DMS79 (cell line): ENCODE results near the gene NOL3.
A peak's percentile ranks its signal among the peaks of the same experiment; 100 is the strongest.

Source experiments
- DNase-seq: peaks from one replicate; lab custom pipeline; 2025; lab: John Stamatoyannopoulos, UW

NOL3 gene

GRCh38 chr16:67155295-67156142 is 14.8 kb upstream of the NOL3 start:
- no peak for DNase-seq

DNA sequence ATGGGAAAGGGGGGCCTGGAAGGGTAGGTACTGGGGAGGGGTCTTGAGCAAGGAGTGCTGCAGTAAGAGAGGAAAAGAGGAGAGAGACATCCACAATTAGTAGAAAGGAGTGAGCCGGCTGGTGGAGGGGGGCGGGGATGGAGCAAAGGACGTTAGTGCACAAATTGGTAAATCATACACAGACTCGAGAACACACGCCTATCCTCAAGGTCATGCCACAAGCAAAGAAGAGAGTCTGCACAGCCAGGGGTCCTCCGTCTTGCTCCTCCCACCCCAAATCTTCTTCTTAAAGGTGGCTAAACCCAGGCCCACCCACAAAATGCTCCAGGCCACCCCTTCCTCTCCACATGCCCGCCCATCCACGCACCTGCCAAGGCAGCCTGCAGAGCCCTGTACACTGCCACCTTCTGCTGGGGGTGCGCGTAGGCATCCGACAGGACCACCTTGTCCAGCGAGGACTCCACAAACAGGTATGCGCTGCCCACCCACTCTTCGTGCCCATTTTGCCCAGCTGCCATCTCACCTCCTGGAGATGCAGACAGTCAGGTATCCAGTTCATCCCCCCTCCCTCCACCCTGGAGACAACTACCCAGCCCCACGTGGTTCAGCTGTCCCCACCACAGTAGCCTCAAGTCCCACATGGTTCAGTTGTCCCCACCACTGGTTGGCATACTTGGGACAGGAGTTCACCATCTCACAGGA is 14.0 kb upstream of the NOL3 start:
- no peak for DNase-seq

DNA sequence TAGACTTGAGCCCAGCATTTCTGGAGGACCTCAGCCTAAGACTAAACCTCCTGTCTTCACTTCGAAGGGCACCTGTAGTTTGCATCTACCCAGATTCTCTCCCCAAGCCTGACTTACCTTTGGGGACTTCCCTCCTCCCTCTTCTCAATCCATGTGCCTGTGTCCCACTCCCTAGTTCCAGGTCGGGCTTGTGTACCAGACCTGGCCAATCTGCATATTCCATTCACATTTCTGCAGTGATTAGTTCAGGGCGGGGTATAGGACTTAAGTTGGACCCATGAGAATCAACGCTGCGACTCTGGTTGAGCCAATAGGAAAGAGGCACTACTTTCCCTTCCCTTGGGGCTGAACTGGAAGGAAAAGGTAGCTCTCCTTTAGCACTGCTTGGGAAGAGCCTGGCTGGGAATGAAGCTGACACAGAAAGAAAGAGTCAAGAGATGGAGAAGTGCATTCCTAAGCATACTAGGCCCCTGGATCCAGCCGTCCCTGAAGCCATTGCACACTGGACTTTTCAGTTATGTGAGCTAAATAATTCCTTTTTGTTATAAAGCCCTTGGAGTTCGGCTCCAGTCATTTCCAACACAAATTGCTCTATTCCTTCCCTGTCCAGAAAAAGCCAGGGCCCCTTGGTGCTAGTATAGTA is 13.1 kb upstream of the NOL3 start:
- no peak for DNase-seq

DNA sequence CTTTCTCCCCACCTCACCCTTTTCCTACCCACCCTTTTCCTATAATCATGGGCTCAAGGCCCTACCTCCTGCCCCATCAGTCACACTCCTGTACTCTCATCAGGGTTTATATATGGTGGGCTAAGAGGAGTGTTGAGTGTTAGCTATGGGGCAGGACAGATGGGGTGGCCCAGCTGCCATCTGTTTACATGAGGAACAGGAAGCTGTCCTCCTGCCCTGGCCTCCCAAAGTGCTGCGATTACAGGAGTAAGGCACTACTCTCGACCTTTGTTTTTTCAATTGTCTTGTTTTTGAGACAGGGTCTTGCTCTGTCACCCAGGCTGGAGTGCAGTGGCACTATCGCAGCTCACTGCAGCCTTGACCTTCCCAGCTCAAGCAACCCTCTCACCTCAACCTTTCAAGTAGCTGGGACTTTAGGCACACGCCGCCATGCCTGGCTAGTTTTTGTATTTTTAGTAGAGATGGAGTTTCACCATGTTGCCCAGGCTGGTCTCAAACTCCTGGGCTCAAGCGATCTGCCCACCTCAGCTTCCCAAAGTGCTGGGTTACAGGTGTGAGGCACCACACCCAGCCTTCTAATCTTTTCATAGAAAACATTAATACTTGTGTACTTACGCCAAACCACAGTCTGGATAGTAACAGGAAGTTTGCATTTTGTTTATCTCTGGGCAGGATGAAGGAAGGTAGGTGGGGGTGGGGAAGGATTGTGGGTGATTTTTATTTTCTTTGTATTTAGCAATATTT is 12.3 kb upstream of the NOL3 start:
- no peak for DNase-seq

GRCh38 chr16:67158637-67159600 is 11.4 kb upstream of the NOL3 start:
- DNase-seq, result no peak

DNA sequence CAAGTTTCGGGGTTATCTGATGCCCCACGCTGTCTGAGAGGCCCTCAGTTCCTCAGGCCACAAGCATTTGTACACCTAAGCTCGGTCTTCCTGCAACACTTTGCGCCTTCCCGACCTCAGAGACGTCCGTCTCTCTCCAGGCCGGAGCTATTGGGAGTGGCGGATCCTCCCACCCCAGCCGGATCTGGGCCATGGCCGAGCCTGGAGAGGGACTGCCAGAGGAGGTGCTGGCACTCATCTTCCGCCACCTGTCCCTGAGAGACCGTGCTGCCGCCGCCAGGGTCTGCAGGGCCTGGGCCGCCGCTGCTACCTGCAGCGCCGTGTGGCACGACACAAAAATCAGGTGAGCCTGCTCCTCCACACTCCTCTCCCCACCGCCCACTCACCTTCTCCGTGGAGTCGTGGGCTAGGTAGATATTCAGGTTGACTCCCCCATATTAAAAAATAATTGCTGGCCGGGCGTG is 8.7 kb upstream of the NOL3 start:
- no peak for DNase-seq

DNA sequence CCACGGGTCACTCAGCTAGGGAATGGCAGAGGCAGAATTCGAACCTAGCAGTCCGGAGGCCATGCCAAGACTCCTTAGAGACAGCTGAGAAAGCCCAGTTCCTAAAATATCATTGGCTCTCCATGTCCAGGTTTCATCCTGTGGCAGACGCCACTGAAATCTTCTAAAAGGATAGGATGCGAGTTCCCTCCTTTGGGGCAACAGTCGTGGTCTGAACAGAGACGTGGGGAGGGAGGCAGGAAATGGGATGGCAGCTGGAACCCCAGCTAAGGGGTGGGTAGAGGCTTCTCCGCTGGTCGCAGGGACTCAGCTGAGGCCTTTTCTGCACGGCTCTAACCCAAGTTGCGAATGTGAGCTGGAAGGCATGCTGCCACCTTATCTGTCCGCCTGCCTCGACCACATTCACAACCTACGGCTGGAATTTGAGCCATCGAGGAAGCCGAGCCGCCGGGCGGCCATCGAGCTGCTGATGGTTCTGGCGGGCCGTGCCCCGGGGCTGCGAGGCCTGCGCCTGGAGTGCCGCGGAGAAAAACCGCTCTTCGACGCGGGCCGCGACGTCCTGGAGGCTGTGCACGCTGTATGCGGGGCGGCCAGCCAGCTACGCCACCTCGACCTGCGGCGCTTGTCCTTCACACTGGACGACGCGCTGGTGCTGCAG is 7.7 kb upstream of the NOL3 start:
- no peak for DNase-seq

DNA sequence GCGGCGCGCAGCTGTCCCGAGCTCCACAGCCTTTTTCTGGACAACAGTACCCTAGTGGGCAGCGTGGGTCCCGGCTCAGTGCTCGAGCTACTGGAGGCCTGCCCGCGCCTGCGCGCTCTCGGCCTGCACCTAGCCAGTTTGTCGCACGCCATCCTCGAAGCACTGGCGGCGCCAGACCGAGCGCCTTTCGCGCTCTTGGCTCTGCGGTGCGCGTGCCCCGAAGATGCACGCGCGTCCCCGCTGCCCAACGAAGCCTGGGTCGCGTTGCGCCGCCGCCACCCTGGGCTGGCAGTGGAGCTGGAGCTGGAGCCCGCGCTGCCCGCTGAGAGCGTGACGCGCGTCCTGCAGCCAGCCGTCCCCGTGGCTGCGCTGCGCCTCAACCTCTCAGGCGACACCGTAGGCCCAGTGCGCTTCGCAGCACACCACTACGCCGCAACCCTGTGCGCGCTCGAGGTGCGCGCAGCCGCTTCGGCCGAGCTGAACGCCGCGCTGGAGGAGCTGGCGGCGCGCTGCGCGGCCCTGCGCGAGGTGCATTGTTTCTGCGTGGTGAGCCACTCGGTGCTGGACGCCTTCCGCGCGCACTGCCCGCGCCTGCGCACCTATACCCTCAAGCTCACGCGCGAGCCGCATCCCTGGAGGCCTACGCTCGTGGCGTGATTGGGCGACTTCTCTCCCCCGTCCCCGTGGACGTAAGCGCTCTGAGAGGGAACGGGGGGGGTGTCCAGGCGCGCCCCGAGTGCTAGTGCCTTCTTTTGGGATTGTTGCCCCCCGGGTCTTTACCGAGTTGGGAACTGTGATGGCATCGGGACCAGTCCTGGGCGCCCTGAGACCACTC is 7.0 kb upstream of the NOL3 start:
- peak; percentile 33 for DNase-seq

DNA sequence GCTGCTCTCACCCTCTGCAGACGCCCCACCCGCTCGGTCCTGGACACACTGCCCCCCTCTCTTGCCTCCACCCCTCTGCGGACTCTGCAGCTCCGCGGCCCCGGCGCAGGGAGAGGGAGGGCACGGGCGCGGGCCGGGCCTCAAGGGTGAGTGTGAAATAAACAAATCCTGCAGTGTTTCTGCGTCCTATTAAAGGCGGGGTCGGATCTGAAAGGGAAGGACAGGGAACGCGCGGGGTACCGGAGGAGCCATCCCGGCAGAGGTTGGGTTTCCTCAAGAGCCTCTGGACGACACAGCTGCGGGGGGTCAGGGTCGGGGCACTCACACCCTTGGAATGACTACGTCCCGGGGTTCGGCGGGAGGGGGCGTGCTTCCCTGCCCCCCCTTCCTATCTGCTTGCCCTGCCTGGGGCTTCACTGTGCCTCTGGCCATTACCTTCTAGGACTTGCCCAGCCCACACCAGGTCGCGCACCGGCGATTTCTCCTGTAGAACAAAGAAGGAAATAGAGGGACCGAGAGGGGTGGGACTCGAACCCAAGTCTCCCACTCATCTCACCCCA is 6.3 kb upstream of the NOL3 start:
- DNase-seq, result no peak

- DNase-seq, result no peak
Measured at GRCh38 chr16:67164599-67165061, 5.7 kb upstream of the NOL3 start, which contains the start of gene HSF4. Gene HSF4, plus strand, starts transcription at chr16:67164745. Its CDS starts 67 bp downstream, at chr16:67164812.

- DNase-seq, result no peak
Measured at GRCh38 chr16:67165121-67166078, 4.9 kb upstream of the NOL3 start.

- DNase-seq, result no peak
Measured at GRCh38 chr16:67166110-67166547, 4.2 kb upstream of the NOL3 start.

DNA sequence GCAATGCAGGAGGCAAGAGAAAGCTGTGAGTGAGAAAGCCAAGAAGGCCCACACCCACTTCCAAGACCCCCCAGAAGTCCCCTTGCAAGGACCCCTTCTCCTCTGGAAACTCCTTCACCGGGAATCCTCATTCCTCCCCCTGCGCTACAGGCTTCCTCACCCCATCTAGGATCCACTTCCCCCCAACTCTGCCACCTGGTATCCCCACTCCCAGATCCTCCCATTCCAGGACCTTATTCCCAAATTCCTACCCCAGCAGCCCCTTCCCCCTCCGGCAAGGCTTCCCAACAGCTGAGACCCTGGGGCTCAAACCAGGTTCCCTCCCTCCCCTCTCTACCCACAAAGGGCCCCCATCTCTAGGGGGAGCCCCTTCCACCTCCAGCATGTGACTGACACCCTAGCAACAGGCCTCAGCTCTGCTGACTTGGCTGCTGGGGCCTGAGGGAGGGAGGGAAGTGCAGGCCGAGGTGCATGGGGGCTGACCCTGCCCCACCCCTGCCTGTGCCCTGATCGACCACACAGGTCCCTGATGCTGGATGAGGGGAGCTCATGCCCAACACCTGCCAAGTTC is 3.7 kb upstream of the NOL3 start:
- no peak for DNase-seq

- no peak for DNase-seq
Measured at GRCh38 chr16:67167588-67167987, 2.8 kb upstream of the NOL3 start.

DNA sequence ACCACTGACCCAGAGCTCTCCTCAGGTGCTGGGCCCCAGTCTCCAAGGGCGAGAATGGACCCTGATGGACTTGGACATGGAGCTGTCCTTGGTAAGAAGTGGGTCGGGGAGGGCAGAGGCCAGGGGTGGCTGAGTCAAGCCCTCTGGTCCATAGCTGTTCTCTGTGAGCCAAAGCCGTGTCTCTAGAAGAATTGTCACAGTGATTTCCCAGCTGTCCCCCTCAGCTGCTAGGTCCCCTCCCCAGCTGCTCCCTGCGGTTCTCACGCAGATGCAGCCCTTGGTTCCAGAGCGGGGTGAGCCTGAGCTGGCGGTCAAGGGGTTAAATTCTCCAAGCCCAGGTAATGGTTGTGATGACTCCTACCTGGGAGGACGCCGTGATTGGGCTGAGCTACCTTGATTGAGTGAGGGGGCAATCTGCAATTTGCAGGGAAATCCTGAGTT is 1.3 kb upstream of the NOL3 start:
- no peak for DNase-seq

DNA sequence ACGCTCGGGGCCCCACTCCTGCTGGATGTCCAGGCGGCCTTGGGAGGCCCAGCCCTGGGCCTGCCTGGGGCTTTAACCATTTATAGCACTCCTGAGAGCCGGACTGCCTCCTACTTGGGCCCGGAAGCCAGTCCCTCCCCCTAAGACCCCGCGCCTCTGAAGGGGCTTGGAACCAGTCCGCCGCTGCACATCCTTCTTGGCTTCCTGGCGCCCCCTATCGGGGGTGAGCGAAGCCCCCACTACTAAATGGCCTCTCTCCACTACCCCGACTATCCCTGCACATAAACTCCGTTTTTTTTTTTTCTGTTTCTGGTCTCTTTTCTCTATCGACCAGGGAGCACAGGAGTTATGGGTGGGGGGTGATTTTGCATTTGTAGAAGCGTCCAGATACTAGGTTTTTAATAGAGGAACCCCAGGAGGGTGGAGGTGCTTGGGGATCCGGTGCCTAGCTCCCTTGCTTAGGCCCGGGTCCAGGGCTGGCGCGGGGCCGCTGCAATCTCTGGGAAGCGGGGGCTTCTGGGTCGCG is 633 bp upstream of the NOL3 start:
- DNase-seq, result no peak
